ENCODE data around the gene PRKN. TPM values are rescaled to one million over a fixed set of nuclear protein-coding genes. Genes with fewer than 3 reads are reported as not detected.

PRKN gene
- total RNA-seq, 1 experiment from 2014 or later = 0.34 TPM

- H3K4me3 Mint-ChIP-seq (ENCODE audit: unreplicated experiment) = no peak overlapping the region
- Histone ChIP-seq H3K4me1 (no peaks in the 10 kb centered on the region), H3K27me3 (replicated peaks; ENCODE audit: control insufficient read depth, insufficient read depth, low read length) (no peaks in the 10 kb centered on the region), H3K9me3 (no peaks in the 10 kb centered on the region), H3K4me3 (ENCODE audit: low read depth, low read length) (no peak overlapping the region), H3K36me3 (ENCODE audit: control insufficient read depth, insufficient read depth, low read length) (no peaks in the 10 kb centered on the region)
- intact Hi-C loops (cut with micrococcal nuclease; ENCODE audit: unreplicated experiment) = no loop called here
- no peaks in the 10 kb centered on the region for H3K36me3 Mint-ChIP-seq (ENCODE audit: insufficient read depth, unreplicated experiment)
- TF ChIP-seq CTCF (IDR thresholded peaks at IDR 0.05; ENCODE audit: insufficient read depth in 1 of 2, low read depth in 1 of 2, low read length in 1 of 2, severe bottlenecking in 1 of 2, unreplicated experiment in 1 of 2) = no peak
- no peak overlapping the region for H3K27ac Mint-ChIP-seq (ENCODE audit: unreplicated experiment)
- H3K4me1 Mint-ChIP-seq (ENCODE audit: low read depth, unreplicated experiment) = no peaks in the 10 kb centered on the region
- H3K9me3 Mint-ChIP-seq (ENCODE audit: unreplicated experiment) = no peaks in the 10 kb centered on the region
- DNase-seq = no peak
- BruUV-seq (replicated peaks) = no TSS peak
- ChIA-PET POLR2A (no interaction called here), CTCF (no interaction called here)
- H3K27me3 Mint-ChIP-seq (ENCODE audit: insufficient read depth, unreplicated experiment) = no peaks in the 10 kb centered on the region
These were observed 96.0 kb downstream of the PRKN start for GRCh38 chr6:162631546-162631945.

- H3K4me1 Mint-ChIP-seq (ENCODE audit: low read depth, unreplicated experiment) = no peaks in the 10 kb centered on the region
- no TSS peak for BruUV-seq (replicated peaks)
- H3K9me3 ChIP-seq = no peaks in the 10 kb centered on the region
- TF ChIP-seq CTCF (IDR thresholded peaks at IDR 0.05; ENCODE audit: insufficient read depth in 1 of 2, low read depth in 1 of 2, low read length in 1 of 2, severe bottlenecking in 1 of 2, unreplicated experiment in 1 of 2) = no peak
- H3K27me3 Mint-ChIP-seq (ENCODE audit: insufficient read depth, unreplicated experiment) = no peaks in the 10 kb centered on the region
- H3K27me3 ChIP-seq (replicated peaks; ENCODE audit: control insufficient read depth, insufficient read depth, low read length) = no peaks in the 10 kb centered on the region
- no peak overlapping the region for H3K27ac Mint-ChIP-seq (ENCODE audit: unreplicated experiment)
- H3K9me3 Mint-ChIP-seq (ENCODE audit: unreplicated experiment) = no peaks in the 10 kb centered on the region
- H3K4me1 ChIP-seq = no peaks in the 10 kb centered on the region
- H3K36me3 ChIP-seq (ENCODE audit: control insufficient read depth, insufficient read depth, low read length) = no peaks in the 10 kb centered on the region
- H3K4me3 ChIP-seq (ENCODE audit: low read depth, low read length) = no peak overlapping the region
- no peak for DNase-seq
- no peaks in the 10 kb centered on the region for H3K36me3 Mint-ChIP-seq (ENCODE audit: insufficient read depth, unreplicated experiment)
- CTCF ChIA-PET = no interaction called here
- H3K4me3 Mint-ChIP-seq (ENCODE audit: unreplicated experiment) = no peak overlapping the region
- intact Hi-C loops (cut with micrococcal nuclease; ENCODE audit: unreplicated experiment) = no loop called here
- POLR2A ChIA-PET = no interaction called here
These were observed 97.5 kb downstream of the PRKN start for GRCh38 chr6:162630069-162630468.

DNA sequence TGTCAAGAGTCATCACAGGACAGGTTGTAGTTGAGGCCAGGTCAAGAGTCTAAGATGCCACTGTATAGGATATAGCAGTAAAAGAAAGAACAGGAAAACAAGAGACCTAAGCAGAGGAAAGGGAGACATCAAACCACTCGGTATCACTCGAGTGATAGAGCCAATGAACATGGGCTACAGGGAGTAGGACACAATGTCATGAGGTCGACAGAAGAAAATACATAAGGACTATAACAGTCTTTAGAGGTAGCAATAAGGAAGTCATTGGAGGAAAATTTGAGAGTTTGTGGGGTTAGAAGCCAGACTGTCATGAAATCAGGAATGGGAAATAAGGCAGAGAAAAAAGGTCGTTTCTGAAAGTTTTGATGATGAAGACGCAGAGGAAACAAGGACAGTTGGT, 99.7 kb downstream of the PRKN start:
- no TSS peak for BruUV-seq (replicated peaks)
- Histone ChIP-seq H3K27me3 (replicated peaks; ENCODE audit: control insufficient read depth, insufficient read depth, low read length) (no peaks in the 10 kb centered on the region), H3K4me3 (ENCODE audit: low read depth, low read length) (no peak overlapping the region), H3K36me3 (ENCODE audit: control insufficient read depth, insufficient read depth, low read length) (no peaks in the 10 kb centered on the region), H3K9me3 (no peaks in the 10 kb centered on the region), H3K4me1 (no peaks in the 10 kb centered on the region)
- intact Hi-C loops (cut with micrococcal nuclease; ENCODE audit: unreplicated experiment) = no loop called here
- Mint-ChIP-seq H3K27me3 (ENCODE audit: insufficient read depth, unreplicated experiment) (no peaks in the 10 kb centered on the region), H3K27ac (ENCODE audit: unreplicated experiment) (no peak overlapping the region), H3K9me3 (ENCODE audit: unreplicated experiment) (no peaks in the 10 kb centered on the region), H3K36me3 (ENCODE audit: insufficient read depth, unreplicated experiment) (no peaks in the 10 kb centered on the region), H3K4me1 (ENCODE audit: low read depth, unreplicated experiment) (no peaks in the 10 kb centered on the region), H3K4me3 (ENCODE audit: unreplicated experiment) (no peak overlapping the region)
- ChIA-PET POLR2A (no interaction called here), CTCF (no interaction called here)
- no peak for TF ChIP-seq CTCF (IDR thresholded peaks at IDR 0.05; ENCODE audit: insufficient read depth in 1 of 2, low read depth in 1 of 2, low read length in 1 of 2, severe bottlenecking in 1 of 2, unreplicated experiment in 1 of 2)
- DNase-seq = no peak
